HG03558 (cell line): ENCODE data around the gene KCTD14.

ENCODE experiments used
- ATAC-seq: cut with Tn5 transposase; IDR thresholded peaks from one replicate; pipeline ENCODE4 v1.9.1; 2021; ENCODE audit warnings: moderate number of reproducible peaks; ENCODE audit not compliant: unreplicated experiment; ENCODE audit errors: extremely low read depth

KCTD14 gene

GRCh38 chr11:77967753-77968152, 55.3 kb downstream of the KCTD14 start:
- ATAC-seq, result no peak

DNA sequence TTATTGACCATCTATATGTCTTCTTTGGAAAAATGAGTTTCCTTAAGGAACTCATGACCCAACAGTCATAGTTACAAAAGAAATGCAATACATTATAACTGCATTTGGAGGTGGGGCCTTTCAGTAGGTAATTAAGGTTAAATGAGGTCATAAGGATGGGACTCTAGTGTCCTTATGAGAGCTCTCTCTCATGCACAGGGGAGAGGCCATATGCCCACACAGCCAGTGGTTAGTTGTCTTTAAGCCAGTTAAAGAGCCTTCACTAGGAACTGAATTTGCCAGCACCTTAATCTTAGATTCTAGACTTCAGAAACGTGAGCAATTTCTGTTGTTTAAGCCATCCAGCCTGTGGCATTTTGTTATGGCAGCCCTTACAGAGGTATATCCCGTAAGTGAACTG, 56.0 kb downstream of the KCTD14 start:
- ATAC-seq, result no peak

DNA sequence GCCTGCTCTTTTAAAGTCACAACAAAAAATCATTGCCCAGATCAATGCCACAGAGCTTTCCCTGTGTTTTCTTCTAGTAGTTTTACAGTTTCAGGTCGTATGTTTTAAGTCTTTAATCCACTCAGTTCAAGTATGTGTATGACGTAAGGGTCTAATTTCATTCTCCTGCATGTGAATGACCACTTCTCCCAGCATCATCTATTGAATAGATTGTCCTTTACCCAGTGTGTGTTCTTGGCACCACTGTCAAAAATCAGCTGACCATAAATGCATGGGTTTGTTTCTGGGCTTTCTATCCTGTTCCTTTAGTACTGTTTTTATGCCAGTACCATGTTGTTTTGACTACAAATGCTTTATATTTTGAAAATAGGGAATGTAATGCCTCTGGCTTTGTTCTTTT, 56.7 kb downstream of the KCTD14 start:
- no peak for ATAC-seq
